Stomach (tissue), 4 donors: ENCODE data around the gene NUDT6.

Experiments
- CTCF ChIP-seq, 7 experiments: fragments of 450-650 bp in 4 of 7; fragments of 200-600 bp in 3 of 7; sonication (generic) in 3 of 7; IDR thresholded peaks; one replicate each; pipeline ENCODE4 v1.5.1; 2016 to 2019; ENCODE audit warnings: antibody characterized with exemption in 7 of 7, control low read depth in 2 of 7, mild to moderate bottlenecking in 1 of 7
- POLR2AphosphoS5 ChIP-seq, 3 donors: sonication (generic); formaldehyde crosslinking; IDR thresholded peaks; one replicate each; pipeline ENCODE4 v1.6.1; 2016; ENCODE audit warnings: antibody characterized with exemption in 3 of 3

GRCh38 chr4:122898370-122899150, 23.8 kb downstream of the NUDT6 start:
- TF ChIP-seq POLR2AphosphoS5 (IDR thresholded peaks at IDR 0.05) (peak in 1 of 3 donors; percentile 63), CTCF (IDR thresholded peaks at IDR 0.05) (no peak)
